ENCODE data around the gene SLC6A1.

Gene SLC6A1

DNA sequence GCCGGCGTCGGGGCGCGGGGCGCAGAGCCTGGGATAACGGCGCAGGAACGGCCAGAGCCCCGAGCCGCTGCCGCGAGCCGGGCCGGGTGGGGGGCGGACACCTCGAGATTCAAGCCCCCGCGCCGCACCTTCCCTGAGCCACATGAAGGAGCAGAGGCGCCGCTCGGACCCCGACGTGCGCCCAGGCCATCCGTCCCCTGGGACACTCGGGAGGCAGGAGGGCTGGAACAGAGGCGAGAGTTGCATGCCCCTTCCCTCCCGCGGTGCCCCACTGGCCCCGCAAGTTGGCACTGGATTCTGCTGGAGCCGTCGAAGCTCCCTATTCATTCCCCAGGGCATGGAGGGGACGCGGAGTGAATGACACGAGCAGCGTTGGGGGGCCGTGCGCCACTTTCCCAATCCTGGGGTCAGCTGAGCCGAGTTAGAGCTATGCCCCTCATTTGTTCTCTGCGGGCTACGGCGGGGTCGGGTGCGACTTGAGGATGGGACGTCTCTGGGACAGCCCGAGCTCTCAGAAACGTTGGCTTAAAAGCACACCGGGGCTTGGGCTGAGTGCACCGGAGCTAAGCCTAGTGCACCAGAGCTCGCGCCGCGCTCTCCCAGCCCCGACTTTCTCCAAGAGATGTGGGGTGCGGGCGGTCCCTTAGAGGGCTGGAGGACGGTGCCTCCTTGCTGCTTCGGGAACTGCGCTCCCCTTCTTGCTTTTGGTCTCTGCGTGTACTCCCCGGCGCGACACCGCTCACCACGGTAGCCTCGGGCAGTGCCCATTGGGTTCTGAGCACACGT, 588 bp downstream of the SLC6A1 start:
- in situ Hi-C loops (cut with HindIII; ENCODE audit: low sequenced_read_pairs): no loop called here

DNA sequence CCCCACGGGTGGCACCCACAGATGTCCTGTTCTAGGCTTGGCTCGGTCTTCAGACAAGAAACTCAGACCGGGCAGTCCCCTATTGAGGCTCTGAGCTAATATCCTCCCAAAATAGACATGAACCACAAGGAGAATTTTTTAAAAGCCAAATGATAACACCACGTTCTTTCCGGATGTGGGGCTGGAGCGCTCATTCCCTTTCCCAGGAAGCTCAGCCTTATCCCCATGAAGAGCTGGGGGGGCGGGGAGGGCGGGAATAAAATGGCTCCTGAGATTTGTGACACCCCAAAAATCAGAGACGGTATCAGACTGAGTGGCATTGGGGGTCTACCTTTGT, 1.1 kb downstream of the SLC6A1 start:
- in situ Hi-C loops (cut with HindIII; ENCODE audit: low sequenced_read_pairs): no loop called here

- in situ Hi-C loops (cut with HindIII; ENCODE audit: low sequenced_read_pairs): no loop called here
Observed at GRCh38 chr3:10994306-10994705, 1.8 kb downstream of the SLC6A1 start.

DNA sequence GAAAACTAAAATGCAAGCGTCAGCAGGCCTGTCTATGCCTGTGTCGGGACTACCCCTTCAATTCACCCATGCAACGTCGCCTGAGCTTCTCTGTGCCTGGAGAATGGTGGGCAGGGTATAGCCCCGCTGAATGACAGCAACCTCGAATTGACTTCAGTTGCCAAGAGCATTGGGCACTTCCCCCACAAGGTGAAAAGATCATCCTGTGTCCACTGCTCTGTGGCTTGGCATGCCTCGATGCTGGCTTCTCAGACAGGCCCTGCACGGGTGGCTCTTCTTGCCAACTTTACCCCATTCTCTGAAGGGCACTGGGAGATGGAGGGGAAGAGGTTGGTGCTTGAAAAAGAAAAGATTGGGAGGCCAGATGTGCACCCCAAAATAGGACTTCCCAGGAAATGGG, 3.3 kb downstream of the SLC6A1 start:
- in situ Hi-C loops (cut with HindIII; ENCODE audit: low sequenced_read_pairs): no loop called here

GRCh38 chr3:10996345-10997013, 3.9 kb downstream of the SLC6A1 start:
- in situ Hi-C loops (cut with HindIII; ENCODE audit: low sequenced_read_pairs): no loop called here

DNA sequence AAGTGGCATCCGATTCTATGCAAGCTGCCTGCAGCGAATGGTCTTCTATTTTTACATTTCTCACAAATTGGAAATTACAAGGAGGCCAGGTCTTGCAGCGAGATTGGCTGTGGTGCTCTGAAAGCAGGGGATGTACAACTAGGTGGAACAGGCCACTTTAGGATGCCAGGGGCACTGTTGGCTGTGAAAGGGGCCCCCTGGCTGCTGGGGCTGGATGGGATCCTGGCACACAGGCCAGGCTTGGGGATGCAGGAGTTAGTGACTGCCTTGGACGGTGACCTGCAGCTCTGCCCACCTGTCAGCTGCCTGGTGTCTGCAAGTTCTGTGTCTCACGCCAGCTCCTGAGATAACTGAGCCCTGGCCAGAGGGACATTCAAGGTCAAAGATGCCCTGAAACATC, 4.6 kb downstream of the SLC6A1 start:
- in situ Hi-C loops (cut with HindIII; ENCODE audit: low sequenced_read_pairs): no loop called here

DNA sequence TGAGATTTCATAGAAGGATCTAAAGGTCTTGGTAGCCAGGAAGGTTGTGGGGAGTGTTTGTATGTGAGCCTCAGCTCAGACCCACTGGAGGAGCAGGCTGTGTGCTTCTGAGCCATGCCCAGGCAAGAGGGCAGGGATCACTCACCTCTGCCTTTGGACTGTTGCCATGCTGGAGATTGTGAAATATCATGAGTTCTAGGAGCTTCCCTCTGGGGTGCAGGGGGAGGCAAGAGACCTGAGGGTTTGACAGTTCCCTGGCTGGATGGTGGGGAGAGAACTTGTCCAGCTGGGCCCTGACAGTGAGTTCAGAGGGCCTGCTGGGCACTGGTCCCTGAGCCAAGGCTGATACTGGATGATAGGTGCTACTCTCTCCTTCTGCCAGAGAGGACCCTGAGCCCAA, 6.0 kb downstream of the SLC6A1 start:
- in situ Hi-C loops (cut with HindIII; ENCODE audit: low sequenced_read_pairs): no loop called here

DNA sequence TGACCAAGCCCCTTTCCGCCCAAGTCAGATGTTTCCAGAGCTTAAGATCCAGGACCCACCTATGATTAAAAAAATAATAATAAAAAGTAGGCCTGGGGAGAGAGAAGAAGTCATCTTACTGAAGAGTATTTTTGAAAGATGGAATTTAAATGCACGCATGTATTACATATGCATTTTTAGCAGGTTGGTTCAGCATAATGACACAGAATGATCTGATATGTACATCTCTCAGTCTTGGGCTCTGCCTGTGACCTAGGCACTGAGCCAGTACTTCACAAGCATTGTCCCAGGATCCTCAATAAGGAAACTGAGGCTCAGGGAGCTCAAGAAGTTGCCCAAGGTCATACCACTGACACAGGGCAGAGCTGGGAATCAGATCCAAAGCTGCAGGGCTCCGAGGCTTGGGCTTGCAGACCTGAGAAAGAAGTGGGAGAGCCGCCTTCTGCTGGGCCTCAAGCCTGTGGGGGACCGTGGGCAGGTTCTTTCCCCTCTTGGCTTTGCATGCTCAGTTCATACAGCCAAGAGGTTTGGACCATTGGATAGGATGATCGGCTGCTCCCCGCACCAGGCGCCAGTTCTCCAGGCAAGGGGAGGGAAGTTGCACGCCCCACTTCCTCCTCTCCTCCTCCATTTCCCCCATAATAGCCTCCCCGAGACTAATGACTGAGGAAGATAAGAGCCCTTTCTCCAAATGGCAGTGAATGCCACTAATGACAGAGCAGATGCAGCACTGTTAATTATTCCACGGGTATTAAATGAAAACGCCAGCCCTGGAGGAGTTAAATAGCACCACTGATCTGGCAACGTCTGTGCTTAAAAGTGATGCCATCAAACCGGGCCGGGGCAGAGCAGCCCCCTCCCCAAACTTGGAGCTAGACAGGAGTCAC, 6.9 kb downstream of the SLC6A1 start:
- in situ Hi-C loops (cut with HindIII; ENCODE audit: low sequenced_read_pairs): no loop called here

DNA sequence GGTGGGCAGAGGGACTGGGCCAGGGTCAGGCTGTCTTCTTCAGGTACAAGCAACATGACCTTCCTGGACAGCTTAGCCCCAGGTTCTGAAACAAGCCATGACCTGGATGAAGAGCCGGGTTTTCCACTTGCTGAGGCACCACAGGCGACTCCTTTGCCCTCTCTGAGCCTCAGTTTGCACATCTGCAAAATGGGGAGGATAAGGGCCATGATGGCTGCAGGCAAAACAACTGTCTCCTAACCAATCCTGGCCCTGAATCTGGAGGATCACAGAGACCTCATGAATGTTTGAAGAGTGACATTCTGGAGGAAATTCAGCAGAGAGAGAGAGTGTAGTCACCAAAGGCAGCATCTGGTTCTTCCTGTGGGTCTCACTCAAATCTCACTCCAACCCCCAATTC, 8.0 kb downstream of the SLC6A1 start:
- in situ Hi-C loops (cut with HindIII; ENCODE audit: low sequenced_read_pairs): no loop called here

- in situ Hi-C loops (cut with HindIII; ENCODE audit: low sequenced_read_pairs): no loop called here
Observed at GRCh38 chr3:11001020-11001657, 8.6 kb downstream of the SLC6A1 start.

- in situ Hi-C loops (cut with HindIII; ENCODE audit: low sequenced_read_pairs): no loop called here
Observed at GRCh38 chr3:11001658-11002021, 9.1 kb downstream of the SLC6A1 start.

- in situ Hi-C loops (cut with HindIII; ENCODE audit: low sequenced_read_pairs): no loop called here
Observed at GRCh38 chr3:11002371-11002807, 9.8 kb downstream of the SLC6A1 start.

- in situ Hi-C loops (cut with HindIII; ENCODE audit: low sequenced_read_pairs): no loop called here
Observed at GRCh38 chr3:11004563-11004962, 12.0 kb downstream of the SLC6A1 start.

GRCh38 chr3:11005686-11006256, 13.2 kb downstream of the SLC6A1 start:
- in situ Hi-C loops (cut with HindIII; ENCODE audit: low sequenced_read_pairs): no loop called here

- in situ Hi-C loops (cut with HindIII; ENCODE audit: low sequenced_read_pairs): no loop called here
Observed at GRCh38 chr3:11006986-11007933, 14.7 kb downstream of the SLC6A1 start.

DNA sequence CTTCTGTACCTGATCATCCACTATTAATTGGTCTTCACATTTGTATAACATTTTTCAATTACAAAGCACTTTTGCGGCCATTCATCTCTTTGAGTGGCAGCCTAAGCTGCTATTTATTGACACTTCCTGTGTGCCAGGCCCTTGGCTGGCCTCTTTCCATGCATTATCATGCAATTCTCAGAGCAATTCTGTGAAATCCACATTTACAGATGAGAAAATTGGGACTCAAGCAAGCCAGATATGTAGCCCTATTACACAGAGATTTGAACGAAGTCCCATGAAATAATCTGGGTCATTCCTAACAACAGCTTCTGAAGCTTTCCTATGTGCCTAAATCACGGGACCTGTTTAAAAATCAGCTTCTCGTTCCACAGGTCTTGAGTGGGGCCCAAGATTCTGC, 17.4 kb downstream of the SLC6A1 start:
- in situ Hi-C loops (cut with HindIII; ENCODE audit: low sequenced_read_pairs): no loop called here

GRCh38 chr3:11010426-11011165, 18.0 kb downstream of the SLC6A1 start:
- in situ Hi-C loops (cut with HindIII; ENCODE audit: low sequenced_read_pairs): no loop called here

DNA sequence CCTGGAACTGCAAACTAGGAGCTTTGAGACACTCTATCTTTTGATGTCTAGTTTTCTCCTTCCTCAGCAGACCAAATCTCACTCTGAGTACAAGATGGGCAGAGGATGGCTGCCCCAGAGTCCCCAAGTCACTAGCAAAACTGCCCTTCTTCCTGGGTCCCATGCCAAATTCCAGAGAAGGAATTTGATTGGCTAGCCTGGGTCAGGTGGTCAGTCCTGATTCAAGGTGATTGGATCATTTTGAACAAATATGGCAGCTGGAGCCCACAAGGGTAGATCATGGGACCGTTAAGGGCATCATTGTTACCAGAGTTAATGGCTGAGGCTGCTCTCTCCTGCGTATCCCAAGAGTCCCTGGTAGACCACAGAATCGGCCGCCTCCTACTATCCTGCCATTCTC, 21.7 kb downstream of the SLC6A1 start:
- in situ Hi-C loops (cut with HindIII; ENCODE audit: low sequenced_read_pairs): no loop called here

GRCh38 chr3:11014752-11015151, 22.2 kb downstream of the SLC6A1 start:
- in situ Hi-C loops (cut with HindIII; ENCODE audit: low sequenced_read_pairs): no loop called here
